Osteocyte (in vitro differentiated cells): ENCODE measurements around the gene ZNF618. TPM values are rescaled to one million over a fixed set of nuclear protein-coding genes. Genes with fewer than 3 reads are reported as not detected.

ENCODE experiments used
- DNase-seq: peaks from one replicate; pipeline ENCODE4 v3.0.0; 2021; ENCODE audit warnings: mixed read lengths; ENCODE audit not compliant: unreplicated experiment; ENCODE audit errors: extremely low spot score
- H3K27ac Mint-ChIP-seq: one replicate; pipeline ENCODE4 v1.8.0; 2021; ENCODE audit warnings: mild to moderate bottlenecking, mixed read lengths; ENCODE audit not compliant: unreplicated experiment
- H3K27me3 Mint-ChIP-seq: one replicate; pipeline ENCODE4 v1.8.0; 2021; ENCODE audit warnings: mixed read lengths; ENCODE audit not compliant: unreplicated experiment
- H3K36me3 Mint-ChIP-seq: one replicate; pipeline ENCODE4 v1.8.0; 2021; ENCODE audit warnings: mixed read lengths; ENCODE audit not compliant: unreplicated experiment
- H3K4me1 Mint-ChIP-seq: one replicate; pipeline ENCODE4 v1.8.0; 2021; ENCODE audit warnings: mixed read lengths; ENCODE audit not compliant: unreplicated experiment
- H3K4me3 Mint-ChIP-seq: one replicate; pipeline ENCODE4 v1.8.0; 2021; ENCODE audit warnings: mild to moderate bottlenecking, moderate library complexity, mixed read lengths; ENCODE audit not compliant: unreplicated experiment
- H3K9me3 Mint-ChIP-seq: one replicate; pipeline ENCODE4 v1.8.0; 2021; ENCODE audit warnings: mixed read lengths; ENCODE audit not compliant: unreplicated experiment
- total RNA-seq: library from RNA; stranded (reverse); gene quantifications from 2 replicates; pipeline ENCODE4 v1.2.1, GENCODE V29; 2021
- TF ChIP-seq, protein P1 (sequence below): fragments of 200-600 bp; sonication (generic); IDR thresholded peaks from 2 replicates; pipeline ENCODE4 v1.5.0; 2021; ENCODE audit warnings: antibody characterized with exemption, mild to moderate bottlenecking, moderate library complexity

The ZNF618 gene
- total RNA-seq, 1 donor from 2014 or later, result 36.8 TPM

DNA sequence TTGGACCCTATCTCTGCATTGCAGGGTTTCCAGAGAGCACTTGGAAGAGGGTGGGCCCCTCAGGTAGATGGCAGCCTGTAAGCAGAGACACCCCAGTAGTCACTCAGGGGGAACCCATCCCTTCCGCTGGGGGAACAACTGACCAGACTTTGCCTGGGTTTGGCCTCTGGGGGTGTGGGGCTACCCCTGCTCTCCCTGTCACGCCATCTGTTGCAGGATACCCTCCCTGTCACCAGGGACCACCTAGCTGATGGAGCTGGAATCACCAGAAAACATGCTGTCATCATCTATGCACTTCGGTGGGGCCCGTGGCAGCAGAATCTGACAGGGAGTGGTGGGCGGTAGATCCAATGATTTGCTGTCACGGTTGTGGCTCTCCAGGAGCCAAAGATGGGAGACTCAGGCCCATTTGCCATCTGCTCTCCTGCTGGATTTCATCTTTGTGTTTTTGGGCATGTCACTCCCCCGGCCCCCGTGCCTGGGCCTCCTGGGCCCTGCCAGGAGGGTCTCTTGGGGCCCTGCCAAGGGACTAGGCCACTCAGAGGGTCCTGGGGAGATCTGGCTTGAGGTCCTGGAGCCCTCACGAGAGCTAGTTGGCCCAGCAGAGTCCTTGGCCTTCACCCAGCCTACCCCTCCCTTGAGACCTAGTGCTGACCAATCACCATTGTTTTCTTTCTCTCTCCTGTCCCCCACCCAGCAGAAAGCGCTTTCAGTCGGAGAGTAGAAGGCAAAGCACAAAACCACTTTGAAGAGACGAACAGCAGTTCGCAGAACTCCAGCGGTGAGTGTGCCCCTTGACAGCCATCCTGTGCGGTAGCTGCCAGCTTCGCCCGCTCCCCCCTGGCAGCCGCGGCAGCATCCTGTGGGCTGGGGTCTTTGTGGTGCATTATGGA, 156.1 kb downstream of the ZNF618 start:
- peak; percentile 76 for DNase-seq
- no peak overlapping the region for H3K4me3 Mint-ChIP-seq
- peaks cover 9% of the 10 kb centered on the region for H3K4me1 Mint-ChIP-seq
- no peaks in the 10 kb centered on the region for H3K27me3 Mint-ChIP-seq
- H3K36me3 Mint-ChIP-seq, result peaks cover 48% of the 10 kb centered on the region
- TF ChIP-seq, protein P1, sequence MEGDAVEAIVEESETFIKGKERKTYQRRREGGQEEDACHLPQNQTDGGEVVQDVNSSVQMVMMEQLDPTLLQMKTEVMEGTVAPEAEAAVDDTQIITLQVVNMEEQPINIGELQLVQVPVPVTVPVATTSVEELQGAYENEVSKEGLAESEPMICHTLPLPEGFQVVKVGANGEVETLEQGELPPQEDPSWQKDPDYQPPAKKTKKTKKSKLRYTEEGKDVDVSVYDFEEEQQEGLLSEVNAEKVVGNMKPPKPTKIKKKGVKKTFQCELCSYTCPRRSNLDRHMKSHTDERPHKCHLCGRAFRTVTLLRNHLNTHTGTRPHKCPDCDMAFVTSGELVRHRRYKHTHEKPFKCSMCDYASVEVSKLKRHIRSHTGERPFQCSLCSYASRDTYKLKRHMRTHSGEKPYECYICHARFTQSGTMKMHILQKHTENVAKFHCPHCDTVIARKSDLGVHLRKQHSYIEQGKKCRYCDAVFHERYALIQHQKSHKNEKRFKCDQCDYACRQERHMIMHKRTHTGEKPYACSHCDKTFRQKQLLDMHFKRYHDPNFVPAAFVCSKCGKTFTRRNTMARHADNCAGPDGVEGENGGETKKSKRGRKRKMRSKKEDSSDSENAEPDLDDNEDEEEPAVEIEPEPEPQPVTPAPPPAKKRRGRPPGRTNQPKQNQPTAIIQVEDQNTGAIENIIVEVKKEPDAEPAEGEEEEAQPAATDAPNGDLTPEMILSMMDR, result no peak
- no peaks in the 10 kb centered on the region for H3K9me3 Mint-ChIP-seq
- H3K27ac Mint-ChIP-seq, result no peak overlapping the region

DNA sequence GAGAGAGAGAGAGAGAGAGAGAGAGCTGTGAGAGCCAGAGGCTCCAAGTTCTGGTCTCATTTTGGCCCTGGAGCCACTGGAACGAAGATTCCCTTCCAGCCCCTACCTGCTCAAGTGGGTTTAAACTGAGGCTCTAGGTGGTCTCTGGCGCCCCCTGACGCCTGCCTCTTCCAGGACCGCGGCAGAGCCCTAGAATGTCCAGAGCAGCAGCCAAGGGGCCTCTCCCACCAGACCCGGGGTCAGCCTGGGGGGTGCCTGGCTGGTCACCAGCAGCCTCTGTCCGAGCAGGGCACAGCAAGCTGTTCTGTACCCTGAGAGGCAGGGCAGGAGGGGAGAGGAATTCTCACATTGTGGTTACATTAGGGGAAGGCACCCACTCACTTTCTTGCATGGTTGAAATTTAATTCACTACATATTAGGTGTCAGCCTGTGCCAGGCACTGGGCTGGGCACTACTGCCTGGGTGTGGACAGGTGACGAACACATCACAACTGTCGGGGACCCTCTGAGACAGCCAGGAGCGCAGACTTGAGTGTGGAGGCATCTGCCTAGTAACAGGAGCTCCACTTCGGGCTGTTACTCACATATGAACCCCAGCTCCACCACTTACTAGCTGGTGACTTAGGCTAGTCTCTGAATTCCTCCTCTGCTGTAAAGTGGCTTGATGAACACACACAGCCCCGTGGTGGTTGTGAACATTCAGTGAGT, 157.4 kb downstream of the ZNF618 start:
- Mint-ChIP-seq H3K4me3 (no peak overlapping the region), H3K36me3 (peaks cover 50% of the 10 kb centered on the region), H3K4me1 (peaks cover 9% of the 10 kb centered on the region), H3K27me3 (no peaks in the 10 kb centered on the region), H3K9me3 (no peaks in the 10 kb centered on the region), H3K27ac (no peak overlapping the region)
- TF ChIP-seq, protein P1, result peak; percentile 61
- DNase-seq, result peak; percentile 84

DNA sequence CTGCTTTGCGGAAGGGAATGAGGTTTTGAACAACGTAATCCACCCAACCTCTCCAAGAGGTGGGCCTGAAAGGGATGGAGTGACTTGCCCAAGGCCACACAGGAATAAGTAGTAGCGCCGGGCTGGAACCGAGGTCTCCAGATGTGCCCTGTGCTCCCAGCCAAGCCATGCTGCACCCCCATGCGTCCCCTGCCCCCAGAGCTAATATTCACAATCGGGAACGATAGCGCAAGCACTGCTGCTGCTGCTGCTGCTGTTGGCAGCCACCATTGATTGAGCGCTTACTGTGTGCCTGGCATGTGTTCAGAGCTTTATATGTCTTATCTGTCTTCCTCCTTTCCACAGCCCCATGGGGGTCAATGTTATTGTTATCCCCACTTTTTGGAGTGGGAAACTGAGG, 158.1 kb downstream of the ZNF618 start:
- Mint-ChIP-seq H3K4me3 (no peak overlapping the region), H3K4me1 (peaks cover 9% of the 10 kb centered on the region), H3K9me3 (no peaks in the 10 kb centered on the region), H3K36me3 (peaks cover 49% of the 10 kb centered on the region), H3K27me3 (no peaks in the 10 kb centered on the region), H3K27ac (no peak overlapping the region)
- peak; percentile 75 for DNase-seq
- TF ChIP-seq, protein P1, result no peak

DNA sequence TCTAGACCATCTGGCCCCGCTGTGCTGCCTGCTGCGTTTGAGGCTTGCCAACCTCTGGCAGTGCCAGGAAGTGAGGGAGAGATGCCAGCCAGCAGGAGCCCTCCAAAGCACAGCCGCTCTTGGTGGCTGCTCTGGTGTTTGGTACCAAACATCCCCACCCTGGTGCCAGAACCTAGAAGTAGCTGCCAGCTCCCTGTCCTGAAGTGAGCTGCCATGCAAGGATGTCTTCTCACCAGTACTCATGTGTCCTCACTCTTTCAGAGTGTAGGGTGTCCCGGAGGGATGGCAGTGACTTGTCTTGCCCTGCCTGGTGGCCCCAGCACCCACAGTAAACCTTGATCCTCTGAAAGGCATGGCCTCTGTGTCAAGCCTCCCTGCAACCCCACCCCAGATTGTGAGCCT, 158.6 kb downstream of the ZNF618 start:
- H3K36me3 Mint-ChIP-seq, result peaks cover 48% of the 10 kb centered on the region
- peaks cover 9% of the 10 kb centered on the region for H3K4me1 Mint-ChIP-seq
- no peak overlapping the region for H3K27ac Mint-ChIP-seq
- peak; percentile 71 for DNase-seq
- TF ChIP-seq, protein P1, result no peak
- no peaks in the 10 kb centered on the region for H3K9me3 Mint-ChIP-seq
- no peaks in the 10 kb centered on the region for H3K27me3 Mint-ChIP-seq
- no peak overlapping the region for H3K4me3 Mint-ChIP-seq

DNA sequence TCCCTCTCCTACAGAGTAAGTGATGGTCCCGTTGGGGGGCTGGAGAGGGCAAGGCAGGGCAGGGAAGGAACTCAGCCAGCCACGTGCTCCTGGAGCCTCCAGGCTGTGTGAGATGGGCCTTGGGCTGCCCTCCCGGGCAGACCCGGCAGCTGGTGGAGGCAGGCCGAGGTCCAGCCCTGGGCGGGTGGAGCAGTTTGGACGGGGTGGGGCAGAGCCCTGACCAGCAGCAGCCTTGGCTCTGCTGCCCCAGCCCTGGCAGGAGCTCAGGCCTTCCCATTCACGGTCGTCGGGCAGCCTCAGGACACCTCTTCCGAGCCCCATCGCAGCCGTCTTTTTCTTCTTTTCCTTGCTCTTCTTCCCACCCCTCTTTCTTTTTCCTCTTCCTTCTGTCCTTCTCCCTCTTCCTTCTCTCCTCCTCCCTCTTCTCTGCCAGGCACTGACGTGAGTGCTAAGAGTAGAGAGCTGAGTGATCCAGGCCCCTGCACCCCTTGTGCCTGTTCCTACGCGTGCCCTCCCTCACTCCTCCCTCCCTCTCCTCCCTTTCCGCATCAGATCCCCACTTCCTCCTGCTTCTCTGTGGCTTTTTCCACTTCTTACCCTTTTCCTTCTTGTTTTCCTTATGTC, 159.2 kb downstream of the ZNF618 start:
- TF ChIP-seq, protein P1, result no peak
- DNase-seq, result peak; percentile 76
- no peaks in the 10 kb centered on the region for H3K27me3 Mint-ChIP-seq
- H3K4me3 Mint-ChIP-seq, result no peak overlapping the region
- H3K9me3 Mint-ChIP-seq, result no peaks in the 10 kb centered on the region
- H3K27ac Mint-ChIP-seq, result peak overlapping the region; percentile 16
- peaks cover 46% of the 10 kb centered on the region for H3K36me3 Mint-ChIP-seq
- H3K4me1 Mint-ChIP-seq, result peaks cover 9% of the 10 kb centered on the region
